NB4 (cell line): ENCODE measurements around the gene BLOC1S1.

Experiments used
- DNase-seq: peaks from one replicate; pipeline ENCODE4 v3.0.0; 2010; ENCODE audit warnings: low read depth
- H3K4me3 ChIP-seq: one replicate; pipeline ENCODE4 v1.5.1; 2011; ENCODE audit warnings: mild to moderate bottlenecking, low read depth, low read length, moderate library complexity
- CTCF ChIP-seq: IDR thresholded peaks from one replicate; pipeline ENCODE4 v1.5.1; 2012; ENCODE audit warnings: low read depth, low read length
- MAX ChIP-seq: IDR thresholded peaks from 2 replicates; pipeline ENCODE4 v1.6.1; 2011; ENCODE audit warnings: low read depth, low read length
- MYC ChIP-seq: IDR thresholded peaks from 2 replicates; pipeline ENCODE4 v1.6.1; 2011; ENCODE audit warnings: low read depth, low read length
- POLR2A ChIP-seq: IDR thresholded peaks from 2 replicates; pipeline ENCODE4 v1.6.1; 2011; ENCODE audit warnings: mild to moderate bottlenecking; ENCODE audit not compliant: insufficient read length; ENCODE audit errors: extremely low read depth

Gene BLOC1S1

GRCh38 chr12:55688716-55689655 is 26.9 kb upstream of the BLOC1S1 start:
- no peak overlapping the region for H3K4me3 ChIP-seq
- TF ChIP-seq CTCF: no peak
- TF ChIP-seq MAX: no peak
- TF ChIP-seq POLR2A: no peak
- no peak for TF ChIP-seq MYC
- no peak for DNase-seq

GRCh38 chr12:55692631-55693322 is 23.1 kb upstream of the BLOC1S1 start:
- DNase-seq: no peak
- H3K4me3 ChIP-seq: no peak overlapping the region
- TF ChIP-seq MYC: no peak
- TF ChIP-seq CTCF: no peak
- TF ChIP-seq POLR2A: no peak
- TF ChIP-seq MAX: no peak

GRCh38 chr12:55693323-55694187 is 22.3 kb upstream of the BLOC1S1 start:
- DNase-seq: no peak
- no peak for TF ChIP-seq POLR2A
- no peak for TF ChIP-seq MYC
- no peak for TF ChIP-seq MAX
- no peak for TF ChIP-seq CTCF
- H3K4me3 ChIP-seq: no peak overlapping the region

GRCh38 chr12:55694188-55694515 is 21.7 kb upstream of the BLOC1S1 start:
- no peak for DNase-seq
- H3K4me3 ChIP-seq: no peak overlapping the region
- TF ChIP-seq MYC: no peak
- TF ChIP-seq POLR2A: no peak
- TF ChIP-seq CTCF: no peak
- no peak for TF ChIP-seq MAX

- DNase-seq: no peak
- no peak overlapping the region for H3K4me3 ChIP-seq
- TF ChIP-seq MYC (no peak), POLR2A (no peak), CTCF (no peak), MAX (no peak)
These were observed 21.2 kb upstream of the BLOC1S1 start for GRCh38 chr12:55694651-55695050.
